Subcutaneous adipose tissue (tissue), 4 donors: ENCODE measurements around the gene ANXA3. TPM values are rescaled to one million over a fixed set of nuclear protein-coding genes. Genes with fewer than 3 reads are reported as not detected.

Experiments
- small RNA-seq: library from RNA; depleted of rRNA; stranded (forward); fragments of <200 nt; gene quantifications from one replicate; pipeline ENCODE3, GENCODE V24; 2016
- total RNA-seq, 4 donors: library from RNA; depleted of rRNA; stranded (reverse); fragments of >200 nt; gene quantifications; one replicate each; pipeline ENCODE4 v1.1.0, GENCODE V29; 2016
- TF ChIP-seq, protein P1 (sequence below): fragments of 450-650 bp; IDR thresholded peaks from one replicate; pipeline ENCODE4 v1.5.1; 2016; ENCODE audit warnings: low read depth, mild to moderate bottlenecking, control low read depth, antibody characterized with exemption, moderate library complexity

The ANXA3 gene
- total RNA-seq, 4 donors from 2014 or later: 11.4 to 143 (median 66.1) TPM

DNA sequence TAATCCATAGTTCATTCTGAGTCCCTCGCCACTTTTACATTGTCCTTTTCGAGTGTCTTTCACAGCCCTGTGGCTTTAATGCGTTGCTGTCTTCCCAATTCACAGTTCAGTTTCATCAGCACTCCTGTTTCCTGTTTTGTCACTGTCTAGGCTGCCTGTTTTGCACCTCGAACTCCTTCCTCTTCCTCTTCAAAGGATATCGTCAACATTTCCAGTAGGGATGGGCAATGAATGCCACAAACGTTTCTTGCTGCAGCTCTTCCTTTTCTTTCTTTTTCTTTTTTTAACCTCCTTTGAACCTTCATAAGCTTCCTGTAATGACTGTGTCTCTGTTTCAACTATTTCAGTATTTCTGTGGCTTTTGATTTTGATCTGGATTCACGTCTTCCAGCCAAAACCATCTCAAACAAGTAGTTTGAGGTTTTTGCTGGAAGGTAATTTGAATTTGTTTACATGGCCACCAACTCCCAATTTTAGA, 105.4 kb downstream of the ANXA3 start:
- TF ChIP-seq, protein P1, sequence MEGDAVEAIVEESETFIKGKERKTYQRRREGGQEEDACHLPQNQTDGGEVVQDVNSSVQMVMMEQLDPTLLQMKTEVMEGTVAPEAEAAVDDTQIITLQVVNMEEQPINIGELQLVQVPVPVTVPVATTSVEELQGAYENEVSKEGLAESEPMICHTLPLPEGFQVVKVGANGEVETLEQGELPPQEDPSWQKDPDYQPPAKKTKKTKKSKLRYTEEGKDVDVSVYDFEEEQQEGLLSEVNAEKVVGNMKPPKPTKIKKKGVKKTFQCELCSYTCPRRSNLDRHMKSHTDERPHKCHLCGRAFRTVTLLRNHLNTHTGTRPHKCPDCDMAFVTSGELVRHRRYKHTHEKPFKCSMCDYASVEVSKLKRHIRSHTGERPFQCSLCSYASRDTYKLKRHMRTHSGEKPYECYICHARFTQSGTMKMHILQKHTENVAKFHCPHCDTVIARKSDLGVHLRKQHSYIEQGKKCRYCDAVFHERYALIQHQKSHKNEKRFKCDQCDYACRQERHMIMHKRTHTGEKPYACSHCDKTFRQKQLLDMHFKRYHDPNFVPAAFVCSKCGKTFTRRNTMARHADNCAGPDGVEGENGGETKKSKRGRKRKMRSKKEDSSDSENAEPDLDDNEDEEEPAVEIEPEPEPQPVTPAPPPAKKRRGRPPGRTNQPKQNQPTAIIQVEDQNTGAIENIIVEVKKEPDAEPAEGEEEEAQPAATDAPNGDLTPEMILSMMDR: no peak

DNA sequence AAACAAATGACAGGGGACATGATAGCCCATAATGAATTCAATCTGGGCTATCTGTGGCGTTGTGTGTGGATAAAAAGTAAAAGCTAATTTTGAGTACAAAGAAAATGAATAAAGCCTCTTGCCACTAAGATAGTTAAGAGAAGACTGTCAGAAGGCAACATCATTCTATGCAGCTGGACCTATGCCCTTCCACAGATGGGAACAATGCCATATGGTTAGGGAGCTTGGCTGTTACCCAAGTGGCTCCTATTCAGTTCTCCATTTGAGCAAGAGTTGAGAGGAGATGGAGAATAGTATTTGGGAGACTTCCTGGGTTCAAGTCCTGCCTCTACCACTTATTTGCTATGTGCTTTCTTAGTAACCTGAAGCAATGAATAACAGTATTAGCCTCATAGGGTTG, 107.7 kb downstream of the ANXA3 start:
- TF ChIP-seq, protein P1: no peak

DNA sequence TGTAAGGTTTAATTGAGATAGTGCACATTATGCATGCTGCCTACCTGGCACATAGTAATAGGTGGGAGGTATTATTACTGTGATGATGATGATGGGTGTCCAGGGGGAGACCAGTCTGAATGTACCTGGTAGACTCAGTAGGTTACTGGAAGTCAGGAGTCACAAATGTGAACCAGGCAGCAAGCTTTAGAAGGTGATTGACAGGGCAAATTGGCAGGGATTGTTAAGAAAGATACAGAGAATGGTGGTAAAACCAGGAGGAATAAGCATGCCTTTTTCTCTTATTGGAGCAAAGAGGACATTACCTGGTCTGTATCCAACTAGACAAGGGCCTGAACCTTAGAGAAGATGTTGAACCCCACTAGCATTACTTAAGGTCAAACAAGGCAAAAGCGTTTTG, 108.1 kb downstream of the ANXA3 start:
- TF ChIP-seq, protein P1: no peak

Small RNA genes within 50 kb of the gene (small RNA-seq; reads per million reads assigned to genes)
- not detected for gene HIGD1AP13
- 0.49 reads per million for gene RF00019

Other genes starting within 250 kb of the ANXA3 start
- gene BMP2K, start 224.6 kb downstream of the ANXA3 start, total RNA-seq: 100 to 1,000 TPM in 1 of 4 donors, 10 to 100 TPM in 3; 32.2 to 100 (median 57.7) TPM